IPS-NIHi7 (cell line): Measurements from ENCODE around the gene CDH5.
A peak's percentile ranks its signal among the peaks of the same experiment; 100 is the strongest.

Source experiments
- DNase-seq: peaks from one replicate; pipeline ENCODE4 v3.0.0; 2012; ENCODE audit warnings: mixed read lengths; ENCODE audit errors: extremely low spot score

The CDH5 gene

GRCh38 chr16:66416136-66416535 lies 49.6 kb downstream of the CDH5 start:
- DNase-seq: no peak

- DNase-seq: no peak
Measured at GRCh38 chr16:66416939-66417700, 50.6 kb downstream of the CDH5 start.

- no peak for DNase-seq
Measured at GRCh38 chr16:66418165-66418962, 51.9 kb downstream of the CDH5 start.

- peak; percentile 41 for DNase-seq
Measured at GRCh38 chr16:66419527-66419926, 53.0 kb downstream of the CDH5 start.

- no peak for DNase-seq
Measured at GRCh38 chr16:66420396-66420795, 53.9 kb downstream of the CDH5 start.

GRCh38 chr16:66421891-66422290 lies 55.4 kb downstream of the CDH5 start:
- no peak for DNase-seq

- no peak for DNase-seq
Measured at GRCh38 chr16:66422366-66422765, 55.9 kb downstream of the CDH5 start.

- DNase-seq: no peak
Measured at GRCh38 chr16:66423177-66423576, 56.7 kb downstream of the CDH5 start.

GRCh38 chr16:66425651-66426050 lies 59.2 kb downstream of the CDH5 start:
- no peak for DNase-seq

GRCh38 chr16:66426112-66427035 lies 59.9 kb downstream of the CDH5 start:
- DNase-seq: no peak

- DNase-seq: peak; percentile 57
Measured at GRCh38 chr16:66427036-66427860, 60.8 kb downstream of the CDH5 start, which contains the start of gene BEAN1. Gene BEAN1, plus strand, starts transcription at chr16:66427295. Its CDS starts 10,382 bp downstream, at chr16:66437677.

GRCh38 chr16:66427871-66428681 lies 61.6 kb downstream of the CDH5 start:
- DNase-seq: peak; percentile 32

- DNase-seq: peak; percentile 53
Measured at GRCh38 chr16:66428682-66429251, 62.3 kb downstream of the CDH5 start.

GRCh38 chr16:66429290-66429962 lies 62.9 kb downstream of the CDH5 start:
- DNase-seq: no peak

- DNase-seq: no peak
Measured at GRCh38 chr16:66430214-66430613, 63.7 kb downstream of the CDH5 start.

GRCh38 chr16:66431760-66432159 lies 65.3 kb downstream of the CDH5 start:
- no peak for DNase-seq

- DNase-seq: no peak
Measured at GRCh38 chr16:66432429-66432828, 65.9 kb downstream of the CDH5 start.

- DNase-seq: no peak
Measured at GRCh38 chr16:66434619-66435430, 68.3 kb downstream of the CDH5 start.
